CD4-positive, alpha-beta T cell treated with Interferon alpha-2 for 1 hour (primary cell): Measurements from ENCODE around the gene ZPR1.

ENCODE experiments used
- DNase-seq, 2 donors: peaks; one replicate each; pipeline ENCODE4 v3.0.0-alpha.2; 2020 to 2022

The ZPR1 gene

GRCh38 chr11:116742104-116742503, 45.7 kb downstream of the ZPR1 start:
- DNase-seq = no peak

GRCh38 chr11:116740741-116741140, 47.1 kb downstream of the ZPR1 start:
- no peak for DNase-seq

- DNase-seq = no peak
Measured at GRCh38 chr11:116738975-116739374, 48.8 kb downstream of the ZPR1 start.

- DNase-seq = no peak
Measured at GRCh38 chr11:116736763-116737162, 51.1 kb downstream of the ZPR1 start.

- DNase-seq = no peak
Measured at GRCh38 chr11:116733969-116734508, 53.8 kb downstream of the ZPR1 start.

GRCh38 chr11:116733043-116733755, 54.6 kb downstream of the ZPR1 start:
- no peak for DNase-seq

GRCh38 chr11:116732271-116733042, 55.4 kb downstream of the ZPR1 start:
- peak; percentile 53 to 55 for DNase-seq

- no peak for DNase-seq
Measured at GRCh38 chr11:116731821-116732220, 56.0 kb downstream of the ZPR1 start.

- DNase-seq = no peak
Measured at GRCh38 chr11:116731097-116731761, 56.6 kb downstream of the ZPR1 start.

GRCh38 chr11:116730601-116731000, 57.2 kb downstream of the ZPR1 start:
- DNase-seq = no peak

GRCh38 chr11:116730241-116730561, 57.6 kb downstream of the ZPR1 start:
- DNase-seq = no peak

- no peak for DNase-seq
Measured at GRCh38 chr11:116729501-116730240, 58.2 kb downstream of the ZPR1 start.

GRCh38 chr11:116727990-116728389, 59.8 kb downstream of the ZPR1 start:
- DNase-seq = no peak

- no peak for DNase-seq
Measured at GRCh38 chr11:116725434-116726221, 62.2 kb downstream of the ZPR1 start.

GRCh38 chr11:116724813-116725212, 63.0 kb downstream of the ZPR1 start:
- DNase-seq = no peak
